Adrenal gland (tissue), 12 donors: ENCODE results near the gene RP2. TPM values are rescaled to one million over a fixed set of nuclear protein-coding genes. Genes with fewer than 3 reads are reported as not detected.

Experiments
- DNase-seq, 7 donors: peaks; one replicate each; pipeline ENCODE4 v3.0.0-alpha.2; 2019 to 2020
- H3K27ac ChIP-seq, 5 donors: fragments of 200-600 bp; sonication (generic) in 4 of 5; 1 replicate in 3 of 5; 2 replicates in 2 of 5; pipeline versions ENCODE4 v1.5.1 to v1.8.0; 2016 to 2020; ENCODE audit warnings: mild to moderate bottlenecking in 1 of 5
- H3K27me3 ChIP-seq: fragments of 200-600 bp; 2 replicates; pipeline ENCODE4 v1.8.0; 2021
- H3K36me3 ChIP-seq, 2 donors: fragments of 200-600 bp; replicated peaks in 1 of 2; 1 replicate in 1 of 2; 2 replicates in 1 of 2; pipeline versions ENCODE4 v1.5.1 to v1.8.0; 2018 to 2022
- H3K4me1 ChIP-seq, 2 donors: fragments of 200-600 bp; replicated peaks in 1 of 2; 1 replicate in 1 of 2; 2 replicates in 1 of 2; pipeline versions ENCODE4 v1.5.1 to v1.8.0; 2018 to 2021
- H3K4me3 ChIP-seq, 4 donors: fragments of 200-600 bp; sonication (generic) in 3 of 4; one replicate each; pipeline ENCODE4 v1.5.1; 2016 to 2018
- H3K9me3 ChIP-seq, 3 donors: fragments of 200-600 bp; sonication (generic) in 1 of 3; replicated peaks in 1 of 3; 1 replicate in 2 of 3; 2 replicates in 1 of 3; pipeline versions ENCODE4 v1.5.1 to v1.8.0; 2016 to 2021
- POLR2A ChIP-seq, 2 donors: fragments of 450-650 bp; IDR thresholded peaks; one replicate each; pipeline ENCODE4 v1.6.1; 2017; ENCODE audit warnings: antibody characterized with exemption in 2 of 2, mild to moderate bottlenecking in 2 of 2, moderate library complexity in 1 of 2
- WGBS, 4 donors: extraction: QIAGEN DNeasy Blood & Tissue Kit in 2 of 4; methylation state at CpG; one replicate each; pipeline versions ENCODE4 v1.1.5 to v1.1.7; 2013 to 2017; 5-methylcytosine and 5-hydroxymethylcytosine counted together
- intact Hi-C, 2 donors: fragments of 100-400 bp; cut with DNase I; formaldehyde crosslinking; loops; one replicate each; pipeline versions ENCODE4 v1.14.1 to v1.15.0; 2022 to 2023
- polyA plus RNA-seq, 3 donors: library from polyadenylated mRNA; stranded (reverse); fragments of 200-250 nt in 2 of 3; fragments of 350-450 nt in 1 of 3; fragmentation: Illumina TruSeq in 1 of 3; extraction: RNeasy Lipid Tissue Mini Kit (QIAGEN cat#74804) in 1 of 3; gene quantifications; one replicate each; pipeline ENCODE4 v1.2.3, GENCODE V29; 2013 to 2014
- total RNA-seq, 9 donors: library from RNA; depleted of rRNA in 4 of 9; stranded (reverse); fragments of >200 nt in 4 of 9; fragments of 120-200 nt in 1 of 9; fragmentation: NEBNext Ultra II Directional in 1 of 9; extraction: Animal tissue kit (Norgen Biotek cat#: 25700) in 1 of 9; gene quantifications; one replicate each; pipeline versions ENCODE4 v1.1.0 to v1.2.4, GENCODE V29; 2013 to 2023
- TF ChIP-seq, protein P1 (sequence below), 6 experiments: fragments of 450-650 bp in 4 of 6; fragments of 200-600 bp in 2 of 6; sonication (generic) in 1 of 6; IDR thresholded peaks; 1 replicate in 5 of 6; 2 replicates in 1 of 6; pipeline versions ENCODE4 v1.5.1 to v1.8.0; 2016 to 2021; ENCODE audit warnings: antibody characterized with exemption in 6 of 6, mild to moderate bottlenecking in 2 of 6, moderate library complexity in 1 of 6
- donor health status: healthy with polysubstance abuse.
- donor health status: Bipolar disorder and iron deficiency.
- donor health status: DM: yes; HTN: yes; CAD: no.
- donor health status: DM: no; HTN: no; CAD: no.
- donor health status: DM: no; HTN: no; CAD: no.
- donor health status: DM: yes; HTN: yes; CAD: no.

RP2 gene
- total and polyA plus RNA-seq, 12 donors = 3.0 to 20.2 (median 11.7) TPM

DNA sequence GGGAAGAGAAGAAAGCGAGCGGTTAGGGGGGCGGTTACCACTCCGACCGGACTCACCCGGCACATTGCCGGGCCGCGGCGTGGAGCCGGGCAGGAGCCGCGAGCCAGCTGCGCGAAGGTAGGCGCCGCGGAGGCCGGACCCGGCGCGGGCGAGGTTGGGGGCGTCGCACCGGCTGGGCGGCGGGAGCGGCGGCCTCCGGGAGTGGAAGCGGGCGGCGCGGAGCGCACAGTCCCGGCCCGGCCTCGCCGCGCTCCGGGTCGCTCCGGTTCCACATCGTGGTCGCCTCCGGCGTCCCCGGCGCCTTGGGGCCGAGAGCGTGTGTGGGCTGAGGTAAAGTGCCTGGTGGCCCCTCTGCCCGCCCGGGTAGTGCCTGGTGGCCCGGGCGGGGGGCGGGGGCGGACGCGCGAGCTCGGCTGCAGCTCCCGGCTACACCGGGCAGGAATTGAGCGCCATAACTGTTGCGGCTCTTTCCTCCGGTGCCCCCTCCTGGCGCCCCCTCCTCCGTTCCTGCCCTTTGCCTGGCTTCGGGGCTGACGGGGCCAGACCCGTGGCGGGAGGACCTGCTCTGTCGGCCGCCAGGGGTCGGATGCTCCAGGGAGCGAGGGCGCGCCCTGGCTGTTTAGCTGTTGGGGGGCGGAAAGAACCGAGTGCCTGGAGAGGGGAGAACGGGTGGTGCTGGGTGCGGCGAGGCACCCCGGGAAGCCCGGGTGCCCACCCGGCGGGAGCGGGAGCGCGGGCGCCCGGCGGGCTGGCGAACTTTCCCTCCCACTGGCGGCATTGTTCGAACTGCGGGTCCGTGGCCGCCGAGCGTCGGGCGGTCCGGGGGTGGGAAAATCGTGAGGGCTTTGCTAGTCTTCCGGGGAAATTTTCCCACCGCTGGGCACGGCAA, 76.0 kb downstream of the RP2 start:
- 0 to 48% (median 13%) methylated on average over 2 to 100 of the region's 109 CpGs for WGBS, 4 donors
- H3K9me3 ChIP-seq = no peaks in the 10 kb centered on the region
- H3K36me3 ChIP-seq = no peaks in the 10 kb centered on the region
- DNase-seq = peak in 6 of 7 donors; percentile 37 to 50 (median 44)
- peak overlapping the region in 3 of 4 donors; percentile 46 to 66 (median 48) for H3K4me3 ChIP-seq
- H3K27me3 ChIP-seq = no peaks in the 10 kb centered on the region
- TF ChIP-seq POLR2A (IDR thresholded peaks at IDR 0.05) = no peak
- TF ChIP-seq, protein P1, sequence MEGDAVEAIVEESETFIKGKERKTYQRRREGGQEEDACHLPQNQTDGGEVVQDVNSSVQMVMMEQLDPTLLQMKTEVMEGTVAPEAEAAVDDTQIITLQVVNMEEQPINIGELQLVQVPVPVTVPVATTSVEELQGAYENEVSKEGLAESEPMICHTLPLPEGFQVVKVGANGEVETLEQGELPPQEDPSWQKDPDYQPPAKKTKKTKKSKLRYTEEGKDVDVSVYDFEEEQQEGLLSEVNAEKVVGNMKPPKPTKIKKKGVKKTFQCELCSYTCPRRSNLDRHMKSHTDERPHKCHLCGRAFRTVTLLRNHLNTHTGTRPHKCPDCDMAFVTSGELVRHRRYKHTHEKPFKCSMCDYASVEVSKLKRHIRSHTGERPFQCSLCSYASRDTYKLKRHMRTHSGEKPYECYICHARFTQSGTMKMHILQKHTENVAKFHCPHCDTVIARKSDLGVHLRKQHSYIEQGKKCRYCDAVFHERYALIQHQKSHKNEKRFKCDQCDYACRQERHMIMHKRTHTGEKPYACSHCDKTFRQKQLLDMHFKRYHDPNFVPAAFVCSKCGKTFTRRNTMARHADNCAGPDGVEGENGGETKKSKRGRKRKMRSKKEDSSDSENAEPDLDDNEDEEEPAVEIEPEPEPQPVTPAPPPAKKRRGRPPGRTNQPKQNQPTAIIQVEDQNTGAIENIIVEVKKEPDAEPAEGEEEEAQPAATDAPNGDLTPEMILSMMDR (IDR thresholded peaks at IDR 0.05) = peak; percentile 19 to 59 (median 50)
- H3K27ac ChIP-seq = peak overlapping the region in 3 of 5 donors; percentile 67 to 85 (median 73)
- H3K4me1 ChIP-seq = no peaks in the 10 kb centered on the region
- intact Hi-C loops = loop anchor here (10.0 kb wide), 2 partner anchors 72 to 112 kb away; no protein-coding TSS in a partner anchor

GRCh38 chrX:46913667-46914066, 76.8 kb downstream of the RP2 start:
- intact Hi-C loops = loop anchor here (10.0 kb wide), 2 partner anchors 71 to 111 kb away; no protein-coding TSS in a partner anchor
- 1 to 45% (median 28%) methylated on average over 14 of the region's 14 CpGs for WGBS, 4 donors
- H3K4me1 ChIP-seq = no peaks in the 10 kb centered on the region
- H3K27me3 ChIP-seq = no peaks in the 10 kb centered on the region
- no peaks in the 10 kb centered on the region for H3K9me3 ChIP-seq
- no peaks in the 10 kb centered on the region for H3K36me3 ChIP-seq
- peak in 1 of 2 donors; percentile 63 for TF ChIP-seq POLR2A (IDR thresholded peaks at IDR 0.05)
- TF ChIP-seq, protein P1 (IDR thresholded peaks at IDR 0.05) = no peak
- DNase-seq = peak; percentile 33 to 79 (median 63)
- peak overlapping the region in 3 of 4 donors; percentile 46 to 66 (median 48) for H3K4me3 ChIP-seq
- peak overlapping the region in 3 of 5 donors; percentile 10 to 73 (median 67) for H3K27ac ChIP-seq

DNA sequence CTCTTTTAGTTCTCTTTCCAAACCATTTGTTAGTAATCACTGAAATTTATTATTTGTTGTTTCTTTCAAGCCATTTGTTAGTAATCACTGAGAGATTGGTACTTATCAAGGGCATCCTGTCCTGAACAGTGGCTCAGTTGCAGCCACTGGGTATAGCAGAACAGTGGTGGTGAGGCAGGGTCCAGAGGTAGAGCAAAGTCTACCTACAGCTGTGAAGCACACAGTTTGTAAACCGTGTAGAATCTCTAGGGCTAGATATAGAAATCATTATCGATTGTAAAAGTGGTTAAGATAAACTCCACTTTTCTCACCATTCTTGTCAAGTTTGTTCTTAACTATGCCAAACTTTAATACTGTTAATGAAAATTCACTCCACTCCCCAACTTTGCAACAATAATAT, 79.4 kb downstream of the RP2 start:
- Histone ChIP-seq H3K36me3 (no peaks in the 10 kb centered on the region), H3K9me3 (no peaks in the 10 kb centered on the region), H3K27ac (no peak overlapping the region), H3K4me1 (no peaks in the 10 kb centered on the region), H3K27me3 (no peaks in the 10 kb centered on the region), H3K4me3 (no peak overlapping the region)
- WGBS, 4 donors = 48 to 84% (median 67%) methylated on average over 2 of the region's 2 CpGs
- TF ChIP-seq POLR2A (IDR thresholded peaks at IDR 0.05) = no peak
- TF ChIP-seq, protein P1 (IDR thresholded peaks at IDR 0.05) = no peak
- no peak for DNase-seq
- intact Hi-C loops = loop anchor here (10.0 kb wide), 2 partner anchors 69 to 109 kb away; no protein-coding TSS in a partner anchor

GRCh38 chrX:46917622-46918021, 80.8 kb downstream of the RP2 start:
- Histone ChIP-seq H3K9me3 (no peaks in the 10 kb centered on the region), H3K27me3 (no peaks in the 10 kb centered on the region), H3K4me1 (no peaks in the 10 kb centered on the region), H3K4me3 (no peak overlapping the region), H3K36me3 (no peaks in the 10 kb centered on the region), H3K27ac (no peak overlapping the region)
- TF ChIP-seq, protein P1 (IDR thresholded peaks at IDR 0.05) = no peak
- TF ChIP-seq POLR2A (IDR thresholded peaks at IDR 0.05) = no peak
- no peak for DNase-seq
- WGBS, 4 donors = 75 to 93% (median 88%) methylated on average over 1 of the region's 1 CpG
- intact Hi-C loops = loop anchor here (10.0 kb wide), 2 partner anchors 67 to 107 kb away; no protein-coding TSS in a partner anchor
